GM21619 (cell line): ENCODE results near the gene ZNF512B.
"Not testable (repeated sequence)": the region's sequence is repeated elsewhere in the genome, so short reads cannot be mapped to it uniquely, and the experiment has no call there.

Experiments used
- ATAC-seq: cut with Tn5 transposase; IDR thresholded peaks from one replicate; pipeline ENCODE4 v1.9.1; 2021; ENCODE audit not compliant: unreplicated experiment

Gene ZNF512B

DNA sequence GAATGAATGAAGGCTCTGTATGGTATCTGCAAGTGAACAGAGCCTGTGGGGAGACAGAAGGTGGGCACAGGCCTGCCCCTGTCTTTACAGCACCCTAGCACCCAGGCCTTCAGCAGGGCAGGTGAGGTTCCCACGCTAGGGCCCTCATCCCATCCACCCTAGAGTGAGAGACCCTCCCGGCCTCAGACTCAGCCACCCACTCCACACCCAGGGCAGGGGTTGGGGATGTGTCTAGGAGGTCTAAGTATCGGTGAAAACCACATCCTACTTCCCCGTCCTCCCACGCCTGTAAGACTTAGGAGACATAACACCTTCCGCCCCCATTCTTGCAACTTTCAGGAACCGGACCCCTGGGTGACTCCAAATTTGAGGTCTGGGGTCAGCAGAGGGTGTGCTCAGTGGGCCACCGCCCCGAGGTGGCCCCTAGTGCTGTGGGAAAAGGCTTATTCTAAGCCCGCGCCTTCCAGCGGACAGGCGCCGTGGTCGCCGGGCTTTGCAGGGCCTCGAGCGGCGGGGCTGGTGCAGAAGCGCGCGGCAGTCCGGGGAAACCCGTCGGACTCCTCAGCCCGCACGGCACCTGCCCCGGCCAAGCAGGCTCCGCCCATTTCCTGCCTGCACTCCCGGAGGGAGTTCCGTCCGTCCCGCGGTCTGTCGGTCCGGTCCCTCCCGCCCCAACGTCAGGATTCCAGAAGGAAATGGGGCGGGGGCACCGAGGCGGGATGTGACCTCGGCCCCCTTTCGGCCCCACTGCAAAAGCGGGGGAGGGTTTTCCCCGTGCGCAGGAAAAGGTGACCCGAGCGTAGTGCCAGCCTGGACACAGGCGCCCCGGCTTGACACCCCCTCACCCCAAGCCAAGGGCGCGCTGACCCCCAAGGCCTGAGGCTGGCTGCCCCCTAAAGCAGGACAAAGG, 8.8 kb upstream of the ZNF512B start:
- ATAC-seq: peak; percentile 34

DNA sequence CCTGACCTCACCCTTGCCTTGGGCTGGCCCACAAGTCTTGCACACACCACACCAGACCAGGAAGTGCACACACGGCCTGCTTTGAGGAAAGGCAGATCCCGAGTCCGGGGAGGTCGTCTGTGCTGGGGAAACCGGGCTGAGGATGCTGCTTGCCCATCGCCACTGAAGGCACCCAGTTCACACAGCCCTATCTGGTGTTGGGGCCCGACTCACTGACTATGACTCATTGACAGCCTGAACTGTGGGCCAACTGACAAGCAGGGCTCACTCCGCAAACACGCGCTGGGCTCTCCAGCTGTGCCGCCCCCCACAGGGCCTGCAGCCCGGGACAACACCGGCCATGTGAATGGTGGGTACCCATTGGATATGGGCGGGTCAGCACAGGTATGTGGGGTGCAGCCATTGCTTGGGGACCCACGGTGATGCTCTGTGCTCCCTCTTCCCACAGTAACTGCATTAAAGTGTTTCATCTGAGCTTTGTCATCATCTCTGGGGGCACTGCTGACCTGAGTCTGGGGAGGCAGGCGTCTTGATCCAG, 8.1 kb upstream of the ZNF512B start:
- no peak for ATAC-seq

DNA sequence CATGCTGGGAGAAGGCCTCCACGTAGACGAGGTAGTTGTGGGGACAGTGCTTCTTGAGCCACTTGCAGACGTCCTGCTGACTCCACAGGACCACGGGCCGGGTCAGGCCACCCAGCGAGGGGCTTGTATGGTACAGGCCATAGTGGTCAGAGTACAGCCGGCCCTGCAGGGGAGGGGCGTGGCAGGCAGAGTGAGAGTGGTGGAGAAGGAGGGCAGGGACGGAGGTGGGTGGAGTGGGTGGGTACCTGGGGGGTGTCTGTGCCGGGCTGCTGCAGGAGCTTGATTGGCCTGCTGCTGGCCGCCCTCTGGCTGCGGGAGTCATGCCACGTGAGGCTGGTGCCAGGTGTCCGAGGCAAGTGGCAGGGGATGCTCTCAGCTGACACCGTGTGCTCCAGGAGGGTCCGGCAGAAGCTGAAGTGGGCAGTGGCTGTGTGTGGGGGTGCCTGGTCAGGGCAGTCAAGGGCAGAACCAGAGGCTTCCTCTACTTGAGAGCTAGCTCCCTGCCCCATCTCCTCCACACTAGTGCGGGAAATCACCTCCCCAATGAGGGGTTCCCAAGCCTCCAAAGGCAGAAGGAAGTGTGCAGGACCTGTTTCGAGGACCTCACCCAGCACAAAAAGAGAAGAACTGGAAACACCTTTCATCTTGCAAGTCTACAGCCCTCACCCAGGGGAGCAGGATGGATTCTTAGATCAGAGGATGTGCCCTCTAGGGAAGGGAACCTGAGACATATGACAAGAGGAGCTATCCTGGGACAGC, 7.4 kb upstream of the ZNF512B start:
- no peak for ATAC-seq

DNA sequence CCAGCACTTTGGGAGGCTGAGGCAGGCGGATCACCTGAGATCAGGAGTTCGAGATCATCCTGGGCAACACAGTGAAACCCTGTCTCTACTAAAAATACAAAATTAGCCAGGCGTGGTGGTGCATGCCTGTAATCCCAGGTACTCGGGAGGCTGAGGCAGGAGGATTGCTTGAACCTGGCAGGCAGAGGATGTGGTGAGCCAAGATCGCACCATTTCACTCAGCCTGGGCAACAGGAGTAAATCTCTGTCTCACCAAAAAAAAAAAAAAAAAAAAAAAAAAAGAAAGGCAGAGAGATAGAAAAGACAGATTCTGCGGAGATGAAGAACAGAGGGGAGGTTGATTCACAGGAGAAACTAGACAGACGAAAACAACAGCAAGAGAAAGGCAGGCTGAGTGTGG, 6.8 kb upstream of the ZNF512B start:
- not testable (repeated sequence) for ATAC-seq

DNA sequence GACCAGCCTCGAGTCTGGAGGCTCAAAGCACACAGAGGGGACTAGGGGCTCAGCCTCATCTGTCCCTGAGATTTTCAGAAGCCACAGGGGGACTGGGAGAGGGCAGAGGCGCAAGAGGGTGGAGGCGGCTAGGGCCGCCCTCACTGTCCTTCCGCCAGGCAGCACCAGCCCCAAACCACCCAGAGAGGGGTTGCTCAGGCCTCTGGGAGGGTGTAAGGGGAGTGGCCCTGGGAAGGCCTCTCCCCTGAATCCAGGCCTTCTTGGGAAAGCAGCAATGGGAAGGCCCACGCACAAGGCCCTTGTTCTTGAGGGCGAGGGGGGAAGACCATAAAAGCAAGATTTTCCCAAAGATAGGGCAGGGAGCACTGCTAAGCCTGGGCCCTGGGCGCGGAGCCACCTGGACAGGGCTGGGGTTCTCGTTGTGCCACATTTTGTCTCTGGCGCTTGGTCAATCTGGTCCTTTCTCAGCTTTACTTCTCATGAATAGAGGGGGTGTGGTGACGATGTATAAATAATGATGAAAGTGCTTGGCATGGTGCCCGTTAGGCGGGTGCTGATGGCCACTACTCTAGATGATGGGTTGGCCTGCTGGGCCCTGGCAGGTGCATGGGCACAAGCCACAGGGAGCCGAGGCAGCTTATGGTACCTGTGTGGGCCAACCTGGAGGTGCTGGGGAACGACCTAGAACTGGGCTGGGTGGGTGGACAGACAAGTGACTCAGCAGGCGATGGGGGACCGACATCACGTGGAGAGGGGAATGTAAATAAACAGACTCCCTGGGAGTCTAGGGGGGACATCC, 4.9 kb upstream of the ZNF512B start:
- ATAC-seq: no peak

DNA sequence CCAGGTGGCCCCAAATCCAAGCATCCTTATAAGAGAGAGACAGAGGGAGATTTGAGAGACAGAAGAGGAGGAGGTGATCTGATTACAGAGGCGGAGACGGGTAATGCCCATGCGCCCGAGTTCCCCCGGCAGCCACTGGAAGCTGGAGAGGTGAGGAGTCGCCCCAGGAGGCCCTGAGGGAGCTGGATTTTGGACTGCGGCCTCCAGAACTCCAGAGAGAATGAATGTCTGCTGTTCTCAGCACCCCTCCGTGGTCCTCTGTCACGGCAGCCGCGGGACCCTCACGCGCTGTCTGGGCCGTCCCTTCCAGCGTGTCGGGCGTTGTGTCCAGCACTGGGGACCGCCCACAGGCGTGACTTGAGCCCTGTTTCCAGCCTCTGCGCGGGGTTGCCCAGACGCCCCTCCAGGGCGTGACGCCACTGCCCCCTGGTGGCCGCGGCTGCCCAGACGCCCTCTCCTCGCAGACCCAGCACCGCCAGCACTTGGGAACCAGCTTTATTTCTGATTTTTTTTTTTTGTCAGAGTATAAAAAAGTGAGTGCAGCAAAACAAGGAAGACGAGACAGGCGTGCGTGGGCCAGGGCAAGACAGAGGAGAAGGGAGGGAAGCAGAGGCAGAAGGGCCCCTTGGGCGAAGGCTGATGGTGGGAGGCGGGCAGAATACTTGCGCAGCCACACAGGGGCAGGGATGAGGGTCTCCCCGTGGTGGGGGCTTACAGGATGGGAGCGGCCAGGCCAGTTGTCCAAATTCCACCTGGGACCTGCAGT, 4.1 kb upstream of the ZNF512B start:
- peak; percentile 39 for ATAC-seq

DNA sequence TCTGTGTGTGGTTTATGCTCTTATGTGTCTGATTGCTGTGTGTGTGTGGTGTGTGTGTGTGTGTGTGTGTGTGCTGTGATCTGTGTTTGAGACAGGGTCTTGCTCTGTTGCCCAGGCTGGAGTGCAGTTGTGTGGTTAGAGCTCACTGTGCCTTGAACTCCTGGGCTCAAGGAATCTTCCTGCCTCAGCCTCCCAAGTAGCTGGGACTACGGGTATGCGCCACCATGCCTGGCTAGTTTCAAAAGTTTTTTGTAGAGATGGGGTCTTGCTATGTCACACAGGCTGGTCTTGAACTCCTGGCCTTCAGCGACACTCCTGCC, 3.4 kb upstream of the ZNF512B start:
- ATAC-seq: no peak

DNA sequence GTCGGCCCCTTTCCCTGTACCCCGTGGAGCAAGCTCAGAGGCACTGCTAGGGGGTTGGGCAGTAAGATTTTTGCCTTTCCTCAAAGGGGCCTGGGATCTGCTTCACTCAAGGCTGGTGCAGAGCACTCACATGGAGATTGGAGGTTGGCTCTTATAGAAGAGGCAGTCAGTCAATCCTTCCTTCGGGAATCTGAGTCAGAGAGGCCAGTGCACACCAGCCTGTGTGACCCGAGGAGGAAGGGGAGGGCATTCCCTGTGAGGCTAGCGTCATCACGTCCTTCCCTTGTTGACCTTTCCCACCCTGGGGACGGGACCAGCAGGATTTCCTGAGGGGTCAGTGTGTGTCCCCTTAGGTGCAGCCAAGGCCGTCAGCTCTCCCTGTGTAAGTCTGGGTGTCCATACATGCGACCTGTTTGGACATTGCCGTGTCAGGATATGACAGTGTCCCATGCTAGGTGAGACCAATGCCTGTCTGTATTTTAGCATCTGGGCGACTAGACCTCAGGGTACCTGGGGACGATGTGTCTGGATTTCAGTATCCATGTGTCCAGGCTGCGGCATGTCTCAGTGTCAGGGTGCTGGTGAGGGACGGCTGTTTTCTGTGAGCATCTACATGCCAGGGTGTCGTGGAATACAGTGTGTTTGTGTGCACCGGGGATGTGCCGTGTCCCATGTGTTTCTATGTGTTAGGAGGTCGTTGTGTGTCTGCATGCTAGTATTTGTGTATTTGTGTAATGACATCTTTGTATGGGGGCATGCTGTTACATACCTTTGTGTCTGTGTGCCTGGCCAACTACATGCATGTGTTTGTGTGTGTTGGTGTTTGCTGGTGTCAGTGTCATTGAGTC, 2.8 kb upstream of the ZNF512B start:
- no peak for ATAC-seq

DNA sequence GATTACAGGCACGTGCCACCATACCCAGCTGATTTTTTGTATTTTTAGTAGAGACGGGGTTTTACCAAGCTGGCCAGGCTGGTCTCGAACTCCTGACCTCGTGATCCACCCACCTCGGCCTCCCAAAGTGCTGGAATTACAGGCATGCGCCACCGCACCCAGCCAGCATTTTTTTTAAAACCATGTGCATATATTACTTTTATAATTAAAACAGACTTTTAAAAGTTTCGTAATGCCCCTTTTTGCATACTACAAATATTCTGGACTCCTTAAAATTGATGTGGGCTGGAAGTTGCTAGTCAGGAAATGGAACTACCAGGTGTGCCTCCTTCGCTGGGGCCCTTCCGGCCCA, 2.2 kb upstream of the ZNF512B start:
- ATAC-seq: not testable (repeated sequence)

DNA sequence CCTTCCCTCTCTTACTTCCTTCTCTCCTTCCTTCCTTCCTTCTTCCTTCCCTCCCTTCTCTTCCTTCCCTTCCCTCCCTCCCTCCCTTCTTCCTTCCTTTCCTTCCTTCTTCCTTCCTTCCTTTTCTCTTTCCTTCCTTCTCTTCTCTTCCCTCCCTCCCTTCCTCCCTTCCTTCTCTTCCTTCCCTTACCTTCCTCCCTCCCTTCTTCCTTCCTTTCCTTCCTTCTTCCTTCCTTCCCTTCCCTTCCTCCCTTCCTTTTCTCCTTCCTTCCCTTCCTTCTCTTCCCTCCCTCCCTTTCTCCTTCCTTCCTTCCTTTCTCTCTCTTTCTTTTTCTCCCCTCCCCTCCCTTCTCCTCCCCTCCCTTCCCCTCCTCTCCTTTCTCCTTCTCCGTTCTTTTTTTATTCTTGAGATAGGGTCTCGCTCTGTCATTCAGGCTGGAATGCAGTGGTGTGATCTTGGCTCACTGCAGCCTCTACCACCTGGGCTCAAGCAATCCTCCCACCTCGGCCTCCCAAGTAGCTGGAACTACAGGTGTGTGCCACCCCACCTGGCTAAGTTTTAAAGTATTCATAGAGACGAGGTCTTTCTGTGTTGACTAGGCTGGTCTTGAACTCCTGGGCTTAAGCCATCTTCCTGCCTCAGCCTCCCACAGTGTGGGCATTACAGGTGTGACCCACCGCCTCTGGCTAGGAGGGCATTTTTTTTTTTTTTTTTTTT, 1.1 kb upstream of the ZNF512B start:
- no peak for ATAC-seq

DNA sequence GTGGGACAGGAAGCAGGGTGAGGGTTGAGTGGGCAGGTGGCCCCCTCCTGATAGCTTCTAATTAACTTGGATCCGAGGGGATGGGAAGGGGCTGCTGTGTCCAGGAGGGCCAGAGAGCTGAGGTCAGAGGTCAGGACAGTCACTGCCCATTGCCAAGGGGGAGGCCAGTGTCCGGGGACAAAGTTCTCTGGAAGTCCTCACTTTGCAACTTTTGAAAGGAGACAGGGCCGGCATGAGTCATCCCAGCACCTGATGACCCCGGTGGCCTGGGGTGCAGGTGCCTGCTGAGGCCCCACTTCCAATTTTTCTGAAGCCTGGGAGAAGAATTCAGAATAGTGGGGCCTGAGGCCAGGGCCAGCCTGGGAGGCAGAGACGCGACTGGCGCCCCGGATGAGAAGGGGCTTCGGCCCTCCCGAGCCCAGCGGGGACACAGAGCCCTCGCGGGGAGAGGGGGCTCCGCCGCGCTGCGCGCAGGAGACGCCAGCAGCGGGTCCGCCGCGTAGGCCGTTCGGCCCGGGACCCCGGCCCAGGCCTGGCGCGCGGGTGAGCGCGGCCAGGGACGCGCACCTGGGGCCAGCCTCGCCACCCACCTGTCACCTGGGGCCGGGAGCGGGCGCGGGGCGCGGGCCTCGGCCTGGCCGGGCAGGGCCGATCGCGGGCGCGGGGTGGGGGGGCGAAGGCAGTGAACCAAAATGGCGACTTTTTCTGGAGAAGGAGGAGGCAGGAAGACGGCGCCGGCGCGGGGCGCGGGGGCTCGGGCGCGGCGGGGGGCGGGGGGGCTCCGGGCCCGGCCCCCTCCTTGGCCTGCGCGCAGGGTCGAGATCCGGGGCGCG, 586 bp downstream of the ZNF512B start:
- no peak for ATAC-seq

DNA sequence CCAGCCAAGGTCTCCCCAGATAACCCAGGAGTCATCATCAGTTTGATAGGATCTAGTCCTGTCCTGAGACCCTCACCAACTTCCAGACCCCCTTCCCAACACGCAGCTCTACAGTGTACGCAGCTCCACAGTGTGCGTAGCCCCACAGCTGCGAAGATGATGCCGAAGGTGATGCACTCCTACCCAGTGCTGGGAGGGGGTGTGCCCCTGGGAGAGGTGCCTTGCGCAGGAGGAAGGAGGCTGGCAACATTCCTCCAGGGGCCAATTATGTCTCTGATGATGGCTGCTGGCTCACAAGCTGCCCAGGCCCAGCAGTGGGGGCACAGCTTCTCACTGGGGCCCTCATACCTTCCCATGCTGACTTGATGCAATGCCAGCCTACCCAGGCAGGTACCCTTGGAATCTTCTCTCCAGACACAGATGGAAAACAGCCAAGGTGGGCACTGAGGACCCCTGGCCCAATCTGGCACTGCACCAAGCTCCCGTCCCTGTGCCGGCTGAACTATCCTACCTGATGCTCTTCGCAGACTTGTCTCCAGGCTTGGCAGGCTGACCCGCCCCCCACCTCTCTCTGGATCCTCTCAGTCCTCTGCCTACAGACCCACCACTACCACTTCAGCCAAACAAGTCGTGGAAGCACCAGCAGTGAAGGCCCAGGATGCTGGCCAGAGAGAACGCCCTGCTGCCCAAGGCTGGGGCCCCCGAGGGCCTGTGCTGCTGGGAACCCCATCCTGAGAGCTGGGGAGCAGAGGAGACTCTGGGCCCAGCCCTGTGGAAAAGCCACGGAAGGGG, 1.4 kb downstream of the ZNF512B start:
- ATAC-seq: no peak

DNA sequence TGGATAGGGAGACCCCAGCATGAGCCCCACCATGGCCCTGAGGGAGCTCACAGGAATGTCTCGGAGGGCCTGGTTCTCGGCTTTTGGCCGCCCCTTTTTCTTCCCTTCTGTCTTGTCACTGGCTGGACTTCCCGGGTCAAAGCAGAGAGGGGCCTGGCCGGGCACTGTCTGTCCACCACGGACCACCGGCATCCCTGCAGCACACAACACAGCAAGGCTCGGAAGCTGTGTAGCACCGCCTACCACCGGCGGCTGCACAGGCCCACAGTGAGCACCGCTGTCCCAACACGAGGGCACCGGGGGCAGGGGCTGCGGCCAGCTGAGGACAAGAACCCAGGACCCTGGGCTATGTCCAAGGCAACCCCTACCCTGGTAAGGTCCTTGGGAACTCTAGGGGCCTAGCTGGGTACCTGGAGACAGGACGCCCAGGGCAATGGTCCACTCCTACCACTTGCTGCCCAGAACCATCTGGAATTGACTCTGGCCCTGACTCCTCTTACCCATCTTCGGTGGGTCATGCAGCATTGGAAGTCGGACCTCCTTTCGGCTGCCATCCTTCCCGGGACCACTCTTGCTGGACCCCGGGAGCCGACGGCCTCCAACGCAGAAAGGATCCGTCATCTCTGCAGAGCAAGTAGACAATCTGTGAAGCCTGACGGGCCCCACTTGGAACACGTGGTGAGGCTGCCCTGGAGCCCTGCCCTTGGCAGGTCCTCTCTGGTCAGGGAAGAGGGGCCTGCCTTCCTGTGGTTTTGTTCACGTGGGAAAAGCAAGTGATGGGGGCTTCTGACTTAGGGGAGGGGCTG, 2.2 kb downstream of the ZNF512B start:
- no peak for ATAC-seq

DNA sequence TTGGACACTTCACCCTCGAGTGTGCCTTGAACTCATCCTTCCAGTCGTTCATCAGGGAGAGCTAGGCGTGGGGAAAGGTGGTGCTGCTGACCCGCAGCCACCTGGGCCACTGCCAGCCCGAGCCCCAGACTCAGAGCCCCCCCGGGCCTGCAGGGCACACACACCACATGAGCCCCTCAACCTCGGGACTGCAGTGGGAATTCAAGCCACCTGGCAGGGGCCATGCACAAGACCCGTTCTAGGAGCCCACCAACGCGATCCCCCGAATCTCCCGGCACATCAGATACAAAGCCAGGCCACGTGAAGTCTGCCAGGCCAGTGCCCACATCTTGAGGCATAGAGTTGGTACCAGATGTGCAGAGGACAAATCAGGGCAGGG, 2.8 kb downstream of the ZNF512B start:
- no peak for ATAC-seq

DNA sequence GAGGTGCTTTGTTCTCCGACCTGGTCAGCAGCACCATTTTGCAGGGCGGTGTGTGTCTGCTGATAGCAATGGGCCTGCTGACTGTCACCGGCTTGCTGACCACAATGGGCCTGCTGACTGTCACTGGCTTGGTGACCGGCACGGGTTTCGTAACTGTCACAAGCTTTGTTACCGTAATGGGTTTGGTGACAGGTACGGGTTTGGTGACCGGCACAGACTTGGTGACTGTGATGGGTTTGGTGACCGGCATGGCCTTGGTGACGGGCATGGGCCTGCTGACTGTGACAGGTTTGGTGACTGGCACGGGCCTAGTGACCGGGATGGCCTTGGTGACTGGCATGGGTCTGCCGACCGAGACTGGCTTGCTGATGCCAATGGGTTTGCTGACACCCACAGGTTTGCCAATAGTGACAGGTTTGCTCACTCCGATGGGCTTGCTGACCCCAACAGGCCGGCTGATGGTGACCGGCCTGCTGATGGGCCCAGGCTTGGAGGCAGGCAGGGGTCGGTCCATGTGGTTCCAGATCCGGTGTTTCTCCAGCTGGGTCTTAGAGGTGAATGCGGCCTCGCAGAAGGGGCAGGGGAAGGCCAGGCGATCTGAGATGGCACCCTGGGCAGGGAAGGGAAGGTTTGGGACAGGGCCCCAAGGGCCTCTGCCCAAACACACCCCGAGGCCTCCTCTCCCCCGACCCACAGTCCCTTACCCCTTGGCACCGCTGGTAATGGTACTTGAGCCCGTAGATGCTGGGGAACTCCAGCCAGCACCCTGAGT, 3.4 kb downstream of the ZNF512B start:
- ATAC-seq: no peak

DNA sequence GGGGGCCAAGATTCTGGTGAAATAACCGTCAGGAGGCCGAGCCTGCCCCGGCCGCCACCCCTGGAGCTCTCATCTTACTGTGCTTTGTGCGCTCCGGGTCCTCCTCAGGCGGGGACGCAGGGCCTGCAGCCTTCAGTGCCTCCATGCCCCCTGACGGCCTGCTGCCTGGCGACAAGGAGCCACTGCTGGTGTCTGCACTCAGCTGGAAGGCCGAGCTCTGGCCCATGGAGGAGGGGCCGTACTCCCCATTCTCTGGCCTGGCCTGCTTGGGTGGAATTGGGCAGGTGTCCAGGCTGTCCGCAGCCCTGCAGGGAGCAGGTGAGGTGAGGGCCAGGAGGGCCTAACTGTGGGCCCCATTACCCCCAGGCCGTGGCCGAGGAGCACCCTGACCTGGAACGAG, 5.3 kb downstream of the ZNF512B start:
- no peak for ATAC-seq
